ENCODE data around the gene ERC1. TPM values are rescaled to one million over a fixed set of nuclear protein-coding genes. Genes with fewer than 3 reads are reported as not detected.

Gene ERC1
- total RNA-seq, 5 donors from 2014 or later (not counting 1 experiment from before 2014, with no cell fraction given): 41.8 to 68.0 (median 46.5) TPM

- no peaks in the 10 kb centered on the region for H3K9me3 ChIP-seq
- peaks cover 0 to 3% of the 10 kb centered on the region in 2 donors for H3K36me3 ChIP-seq (ENCODE audit: control insufficient read depth in 2 of 2, extremely low read depth in 1 of 2, insufficient read depth in 1 of 2, low read length in 1 of 2)
- 100% methylated on average over 4 of the region's 10 CpGs for WGBS (ENCODE audit: insufficient coverage)
- H3K4me1 ChIP-seq (ENCODE audit: control insufficient read depth in 1 of 2, extremely low read depth in 1 of 2, insufficient read depth in 2 of 2, low read length in 2 of 2): peaks cover 0 to 13% of the 10 kb centered on the region in 2 experiments
- peaks cover 0 to 55% of the 10 kb centered on the region in 2 experiments for H3K27me3 ChIP-seq (replicated peaks in 1 of 2; ENCODE audit: control insufficient read depth in 2 of 2, extremely low read depth in 1 of 2, insufficient read depth in 2 of 2, low read length in 1 of 2)
- POLR2A ChIA-PET: no interaction called here
- no peak for DNase-seq
- no peak overlapping the region for H3K27ac ChIP-seq (ENCODE audit: low read length)
- Mint-ChIP-seq H3K4me1 (peaks cover 12 to 18% (median 16%) of the 10 kb centered on the region in 3 donors), H3K27me3 (peaks cover 22 to 42% of the 10 kb centered on the region in 2 donors), H3K27ac (no peak overlapping the region), H3K36me3 (no peaks in the 10 kb centered on the region), H3K9me3 (no peaks in the 10 kb centered on the region), H3K4me3 (peak overlapping the region in 1 of 3 donors; percentile 82)
- H3K4me3 ChIP-seq (ENCODE audit: control insufficient read depth in 1 of 2, extremely low read depth in 1 of 2, low read length in 1 of 2): no peak overlapping the region
- CTCF ChIA-PET: interaction anchor here in 1 of 2 donors (0.7 kb wide), 1 partner anchor 11 kb away, joined by 4 read pairs; no protein-coding TSS in a partner anchor
- ATAC-seq (replicated peaks in 1 of 4): no peak
These were observed 514.6 kb downstream of the ERC1 start for GRCh38 chr12:1505576-1505975.

GRCh38 chr12:1507308-1507707, 516.3 kb downstream of the ERC1 start:
- ChIA-PET CTCF (no interaction called here), POLR2A (no interaction called here)
- Mint-ChIP-seq H3K36me3 (no peaks in the 10 kb centered on the region), H3K27ac (no peak overlapping the region), H3K27me3 (peaks cover 21 to 38% of the 10 kb centered on the region in 2 donors), H3K9me3 (no peaks in the 10 kb centered on the region), H3K4me1 (peaks cover 12 to 18% (median 16%) of the 10 kb centered on the region in 3 donors), H3K4me3 (no peak overlapping the region)
- Histone ChIP-seq H3K36me3 (ENCODE audit: control insufficient read depth in 2 of 2, extremely low read depth in 1 of 2, insufficient read depth in 1 of 2, low read length in 1 of 2) (peaks cover 0 to 3% of the 10 kb centered on the region in 2 donors), H3K9me3 (no peaks in the 10 kb centered on the region), H3K4me1 (ENCODE audit: control insufficient read depth in 1 of 2, extremely low read depth in 1 of 2, insufficient read depth in 2 of 2, low read length in 2 of 2) (peaks cover 0 to 13% of the 10 kb centered on the region in 2 experiments), H3K27ac (ENCODE audit: low read length) (no peak overlapping the region), H3K27me3 (replicated peaks in 1 of 2; ENCODE audit: control insufficient read depth in 2 of 2, extremely low read depth in 1 of 2, insufficient read depth in 2 of 2, low read length in 1 of 2) (peaks cover 0 to 39% of the 10 kb centered on the region in 2 experiments), H3K4me3 (ENCODE audit: control insufficient read depth in 1 of 2, extremely low read depth in 1 of 2, low read length in 1 of 2) (no peak overlapping the region)
- DNase-seq: no peak
- no peak for ATAC-seq (replicated peaks in 1 of 4)
- WGBS (ENCODE audit: insufficient coverage): no CpG with 5 or more reads among the region's 7 CpGs

GRCh38 chr12:1509413-1510052, 518.5 kb downstream of the ERC1 start:
- Histone ChIP-seq H3K27me3 (replicated peaks in 1 of 2; ENCODE audit: control insufficient read depth in 2 of 2, extremely low read depth in 1 of 2, insufficient read depth in 2 of 2, low read length in 1 of 2) (peaks cover 0 to 22% of the 10 kb centered on the region in 2 experiments), H3K4me1 (ENCODE audit: control insufficient read depth in 1 of 2, extremely low read depth in 1 of 2, insufficient read depth in 2 of 2, low read length in 2 of 2) (peaks cover 0 to 4% of the 10 kb centered on the region in 2 experiments), H3K36me3 (ENCODE audit: control insufficient read depth in 2 of 2, extremely low read depth in 1 of 2, insufficient read depth in 1 of 2, low read length in 1 of 2) (no peaks in the 10 kb centered on the region), H3K9me3 (no peaks in the 10 kb centered on the region), H3K27ac (ENCODE audit: low read length) (no peak overlapping the region), H3K4me3 (ENCODE audit: control insufficient read depth in 1 of 2, extremely low read depth in 1 of 2, low read length in 1 of 2) (no peak overlapping the region)
- Mint-ChIP-seq H3K36me3 (no peaks in the 10 kb centered on the region), H3K27ac (no peak overlapping the region), H3K9me3 (no peaks in the 10 kb centered on the region), H3K4me1 (peaks cover 4 to 7% (median 5%) of the 10 kb centered on the region in 3 donors), H3K4me3 (no peak overlapping the region), H3K27me3 (peaks cover 8 to 19% of the 10 kb centered on the region in 2 donors)
- CTCF ChIA-PET: no interaction called here
- 80% methylated on average over 13 of the region's 14 CpGs for WGBS (ENCODE audit: insufficient coverage)
- POLR2A ChIA-PET: no interaction called here
- no peak for DNase-seq
- ATAC-seq (replicated peaks in 1 of 4): no peak

DNA sequence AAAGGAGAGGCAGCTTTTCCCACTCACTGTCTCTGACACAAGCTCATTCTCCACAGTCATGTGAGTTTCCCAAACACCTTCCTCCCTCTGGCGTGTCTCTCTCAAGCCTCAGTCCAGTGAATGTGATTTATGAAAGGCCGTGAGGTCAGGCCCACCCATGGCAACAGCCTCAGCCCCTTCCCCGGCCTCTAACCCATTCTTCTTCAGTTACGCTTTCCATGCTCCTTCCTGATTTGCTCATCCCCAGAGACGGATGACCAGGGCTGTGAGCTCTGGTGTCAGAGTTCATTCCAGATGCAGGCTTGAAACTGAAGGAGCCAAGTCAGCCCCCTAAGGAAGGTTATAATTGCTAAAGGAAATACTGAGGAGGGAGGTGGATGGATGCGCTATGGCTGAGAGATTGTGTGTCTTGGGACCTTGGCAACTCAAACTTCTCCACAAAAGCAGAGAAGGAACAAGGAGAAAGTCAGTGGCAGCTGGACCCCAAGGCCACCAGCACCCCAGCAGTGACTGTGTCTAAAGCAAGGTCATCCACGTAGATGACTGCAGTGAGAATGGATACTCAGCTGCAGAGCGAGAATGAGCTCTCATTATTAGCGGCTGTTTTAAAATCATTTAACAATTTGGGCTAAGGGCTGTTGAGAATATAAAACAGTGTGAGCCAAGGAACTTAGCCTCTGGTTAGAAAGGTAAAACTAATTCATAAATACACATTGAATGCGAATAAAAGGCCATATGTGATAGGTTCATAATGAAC, 519.2 kb downstream of the ERC1 start:
- no peaks in the 10 kb centered on the region for H3K36me3 Mint-ChIP-seq
- peaks cover 0 to 17% of the 10 kb centered on the region in 2 experiments for H3K27me3 ChIP-seq (replicated peaks in 1 of 2; ENCODE audit: control insufficient read depth in 2 of 2, extremely low read depth in 1 of 2, insufficient read depth in 2 of 2, low read length in 1 of 2)
- WGBS (ENCODE audit: insufficient coverage): 66% methylated on average over 4 of the region's 10 CpGs
- ChIA-PET CTCF (no interaction called here), POLR2A (no interaction called here)
- ATAC-seq (replicated peaks in 1 of 4) (no peak), DNase-seq (no peak)
- H3K9me3 ChIP-seq: no peaks in the 10 kb centered on the region
- H3K4me1 ChIP-seq (ENCODE audit: control insufficient read depth in 1 of 2, extremely low read depth in 1 of 2, insufficient read depth in 2 of 2, low read length in 2 of 2): no peaks in the 10 kb centered on the region
- H3K36me3 ChIP-seq (ENCODE audit: control insufficient read depth in 2 of 2, extremely low read depth in 1 of 2, insufficient read depth in 1 of 2, low read length in 1 of 2): no peaks in the 10 kb centered on the region
- H3K4me3 Mint-ChIP-seq: no peak overlapping the region
- H3K27ac ChIP-seq (ENCODE audit: low read length): no peak overlapping the region
- H3K9me3 Mint-ChIP-seq: no peaks in the 10 kb centered on the region
- peaks cover 0 to 2% (median 0%) of the 10 kb centered on the region in 3 donors for H3K4me1 Mint-ChIP-seq
- no peak overlapping the region for H3K27ac Mint-ChIP-seq
- peaks cover 4 to 12% of the 10 kb centered on the region in 2 donors for H3K27me3 Mint-ChIP-seq
- no peak overlapping the region for H3K4me3 ChIP-seq (ENCODE audit: control insufficient read depth in 1 of 2, extremely low read depth in 1 of 2, low read length in 1 of 2)

DNA sequence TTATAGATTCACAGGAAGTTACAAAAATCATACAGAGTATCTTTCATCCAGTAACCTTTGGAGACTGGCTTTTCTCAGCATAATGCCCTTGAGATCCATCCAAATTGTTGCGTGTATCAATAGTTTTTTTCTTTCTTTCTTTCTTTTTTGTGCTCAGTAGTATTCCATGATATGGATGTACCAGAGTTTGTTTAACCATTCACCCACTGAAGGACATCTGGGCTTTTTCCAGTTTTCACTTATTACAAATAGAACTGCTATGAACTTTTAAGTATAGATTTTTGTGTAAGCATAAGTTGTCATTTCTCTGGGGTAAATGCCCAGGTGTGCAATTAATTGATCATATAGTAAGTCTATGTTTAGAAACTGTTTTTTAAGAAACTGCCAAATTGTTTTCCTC, 524.0 kb downstream of the ERC1 start:
- no CpG with 5 or more reads among the region's 1 CpG for WGBS (ENCODE audit: insufficient coverage)
- H3K27me3 ChIP-seq (replicated peaks in 1 of 2; ENCODE audit: control insufficient read depth in 2 of 2, extremely low read depth in 1 of 2, insufficient read depth in 2 of 2, low read length in 1 of 2): peaks cover 0 to 26% of the 10 kb centered on the region in 2 experiments
- no peak overlapping the region for H3K4me3 ChIP-seq (ENCODE audit: control insufficient read depth in 1 of 2, extremely low read depth in 1 of 2, low read length in 1 of 2)
- ChIA-PET POLR2A (no interaction called here), CTCF (no interaction called here)
- H3K4me1 Mint-ChIP-seq: no peaks in the 10 kb centered on the region
- no peak overlapping the region for H3K27ac ChIP-seq (ENCODE audit: low read length)
- ATAC-seq (replicated peaks in 1 of 4): no peak
- peaks cover 10 to 14% of the 10 kb centered on the region in 2 donors for H3K27me3 Mint-ChIP-seq
- no peak for DNase-seq
- no peaks in the 10 kb centered on the region for H3K9me3 ChIP-seq
- H3K36me3 Mint-ChIP-seq: no peaks in the 10 kb centered on the region
- H3K9me3 Mint-ChIP-seq: no peaks in the 10 kb centered on the region
- no peak overlapping the region for H3K27ac Mint-ChIP-seq
- H3K4me1 ChIP-seq (ENCODE audit: control insufficient read depth in 1 of 2, extremely low read depth in 1 of 2, insufficient read depth in 2 of 2, low read length in 2 of 2): no peaks in the 10 kb centered on the region
- no peaks in the 10 kb centered on the region for H3K36me3 ChIP-seq (ENCODE audit: control insufficient read depth in 2 of 2, extremely low read depth in 1 of 2, insufficient read depth in 1 of 2, low read length in 1 of 2)
- no peak overlapping the region for H3K4me3 Mint-ChIP-seq

GRCh38 chr12:1515428-1515827, 524.4 kb downstream of the ERC1 start:
- CTCF ChIA-PET: no interaction called here
- no peaks in the 10 kb centered on the region for H3K9me3 Mint-ChIP-seq
- POLR2A ChIA-PET: no interaction called here
- DNase-seq: no peak
- Histone ChIP-seq H3K9me3 (no peaks in the 10 kb centered on the region), H3K36me3 (ENCODE audit: control insufficient read depth in 2 of 2, extremely low read depth in 1 of 2, insufficient read depth in 1 of 2, low read length in 1 of 2) (no peaks in the 10 kb centered on the region), H3K4me3 (ENCODE audit: control insufficient read depth in 1 of 2, extremely low read depth in 1 of 2, low read length in 1 of 2) (no peak overlapping the region), H3K27ac (ENCODE audit: low read length) (no peak overlapping the region), H3K4me1 (ENCODE audit: control insufficient read depth in 1 of 2, extremely low read depth in 1 of 2, insufficient read depth in 2 of 2, low read length in 2 of 2) (no peaks in the 10 kb centered on the region), H3K27me3 (replicated peaks in 1 of 2; ENCODE audit: control insufficient read depth in 2 of 2, extremely low read depth in 1 of 2, insufficient read depth in 2 of 2, low read length in 1 of 2) (peaks cover 0 to 24% of the 10 kb centered on the region in 2 experiments)
- no peaks in the 10 kb centered on the region for H3K4me1 Mint-ChIP-seq
- no peak overlapping the region for H3K4me3 Mint-ChIP-seq
- no peak for ATAC-seq (replicated peaks in 1 of 4)
- WGBS (ENCODE audit: insufficient coverage): no CpG with 5 or more reads among the region's 1 CpG
- H3K27me3 Mint-ChIP-seq: peaks cover 10 to 11% of the 10 kb centered on the region in 2 donors
- H3K27ac Mint-ChIP-seq: no peak overlapping the region
- no peaks in the 10 kb centered on the region for H3K36me3 Mint-ChIP-seq

Measured in T-cell (primary cell).